GM13976 (cell line): ENCODE data around the gene PTPRM.

Source experiments
- DNase-seq: peaks from one replicate; pipeline ENCODE4 v3.0.0; 2012; ENCODE audit warnings: low spot score
- in situ Hi-C: fragments of 300-500 bp; cut with MboI; formaldehyde crosslinking; loops from one replicate; pipeline ENCODE4 v1.12.0; 2022; ENCODE audit warnings: low sequenced_read_pairs, mixed read lengths, inconsistent platforms; ENCODE audit not compliant: unreplicated experiment
- TF ChIP-seq, protein P1 (sequence below): IDR thresholded peaks from 2 replicates; pipeline ENCODE4 v1.5.1; 2012; ENCODE audit warnings: borderline replicate concordance, mild to moderate bottlenecking; ENCODE audit not compliant: insufficient read depth; ENCODE audit errors: extremely low read depth, missing control alignments, control extremely low read depth

Gene PTPRM

DNA sequence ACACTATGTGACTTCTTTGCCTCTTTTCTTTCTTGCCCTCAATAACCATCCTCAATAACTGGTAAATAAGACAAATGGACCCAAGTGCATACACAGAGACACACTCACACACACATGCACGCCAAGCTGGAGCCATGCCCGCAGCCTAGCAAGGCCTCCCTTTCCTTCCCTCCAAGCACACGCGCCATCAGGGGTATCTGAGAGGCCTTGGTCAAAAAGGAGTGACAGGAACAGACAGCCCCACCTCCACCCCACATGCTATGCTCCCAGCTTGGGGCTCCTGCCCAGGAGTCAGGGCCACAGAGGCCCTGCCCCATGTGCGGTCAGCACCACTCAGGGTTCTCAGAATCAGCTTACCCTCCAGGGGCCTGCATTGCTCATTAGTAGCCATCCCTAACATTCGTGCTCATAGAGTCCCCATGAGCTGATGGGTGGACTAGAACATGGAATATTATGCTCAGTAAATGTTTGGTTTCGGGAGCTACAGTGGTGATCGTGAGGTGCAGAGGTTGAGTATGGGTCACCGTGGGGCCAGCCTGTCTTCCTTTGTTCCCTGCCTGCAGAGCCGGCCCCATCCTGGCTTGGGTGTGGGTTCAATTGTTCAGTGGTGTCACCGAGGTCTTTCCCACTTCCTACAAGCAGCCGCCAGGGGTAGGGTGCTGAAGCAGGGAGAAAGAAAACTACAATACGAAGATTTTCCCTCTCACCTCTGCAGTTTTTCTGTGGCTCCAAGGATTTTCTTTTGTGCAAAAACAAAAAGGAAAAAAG lies 884.0 kb downstream of the PTPRM start:
- DNase-seq = no peak
- TF ChIP-seq, protein P1, sequence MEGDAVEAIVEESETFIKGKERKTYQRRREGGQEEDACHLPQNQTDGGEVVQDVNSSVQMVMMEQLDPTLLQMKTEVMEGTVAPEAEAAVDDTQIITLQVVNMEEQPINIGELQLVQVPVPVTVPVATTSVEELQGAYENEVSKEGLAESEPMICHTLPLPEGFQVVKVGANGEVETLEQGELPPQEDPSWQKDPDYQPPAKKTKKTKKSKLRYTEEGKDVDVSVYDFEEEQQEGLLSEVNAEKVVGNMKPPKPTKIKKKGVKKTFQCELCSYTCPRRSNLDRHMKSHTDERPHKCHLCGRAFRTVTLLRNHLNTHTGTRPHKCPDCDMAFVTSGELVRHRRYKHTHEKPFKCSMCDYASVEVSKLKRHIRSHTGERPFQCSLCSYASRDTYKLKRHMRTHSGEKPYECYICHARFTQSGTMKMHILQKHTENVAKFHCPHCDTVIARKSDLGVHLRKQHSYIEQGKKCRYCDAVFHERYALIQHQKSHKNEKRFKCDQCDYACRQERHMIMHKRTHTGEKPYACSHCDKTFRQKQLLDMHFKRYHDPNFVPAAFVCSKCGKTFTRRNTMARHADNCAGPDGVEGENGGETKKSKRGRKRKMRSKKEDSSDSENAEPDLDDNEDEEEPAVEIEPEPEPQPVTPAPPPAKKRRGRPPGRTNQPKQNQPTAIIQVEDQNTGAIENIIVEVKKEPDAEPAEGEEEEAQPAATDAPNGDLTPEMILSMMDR = no peak
- in situ Hi-C loops = no loop called here

DNA sequence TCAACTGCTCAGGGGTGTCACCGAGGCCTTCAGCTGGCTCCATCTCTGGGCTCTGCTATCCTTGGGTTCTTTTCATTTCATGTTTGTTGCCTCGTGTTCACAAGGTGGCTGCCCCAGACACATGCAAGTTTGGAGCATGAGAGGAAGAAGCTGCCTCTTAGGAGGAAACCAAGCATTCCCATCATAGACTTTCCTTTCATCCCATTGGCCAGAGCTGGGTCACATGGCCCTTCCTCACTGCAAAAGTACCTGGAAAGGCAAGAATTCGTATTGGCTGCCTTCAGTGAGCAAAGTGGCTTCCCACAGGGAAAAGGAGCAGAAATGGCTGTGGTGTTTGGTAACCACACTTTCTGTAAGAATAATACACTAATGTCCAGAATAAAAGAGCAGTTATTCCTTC lies 886.4 kb downstream of the PTPRM start:
- in situ Hi-C loops = no loop called here
- TF ChIP-seq, protein P1 = no peak
- DNase-seq = no peak

DNA sequence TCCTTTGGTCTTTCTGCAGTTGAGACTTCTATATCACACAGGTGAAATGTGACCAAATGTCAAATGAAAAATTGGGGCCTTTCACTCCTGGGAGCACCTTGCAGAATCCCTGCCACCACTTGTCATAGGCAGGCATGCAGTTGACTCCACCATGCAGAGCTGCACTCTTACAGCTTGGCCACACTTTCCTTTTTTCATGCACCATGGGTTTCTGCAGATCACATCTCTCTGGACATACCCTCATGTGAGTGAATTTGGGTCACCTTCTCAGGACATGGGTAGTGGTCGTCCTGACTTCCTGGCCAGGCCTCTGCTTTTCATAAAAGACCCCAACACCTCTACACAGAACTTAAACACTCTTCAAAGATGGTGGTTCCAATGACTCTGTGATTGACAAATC lies 887.0 kb downstream of the PTPRM start:
- DNase-seq = no peak
- in situ Hi-C loops = no loop called here
- TF ChIP-seq, protein P1 = no peak

DNA sequence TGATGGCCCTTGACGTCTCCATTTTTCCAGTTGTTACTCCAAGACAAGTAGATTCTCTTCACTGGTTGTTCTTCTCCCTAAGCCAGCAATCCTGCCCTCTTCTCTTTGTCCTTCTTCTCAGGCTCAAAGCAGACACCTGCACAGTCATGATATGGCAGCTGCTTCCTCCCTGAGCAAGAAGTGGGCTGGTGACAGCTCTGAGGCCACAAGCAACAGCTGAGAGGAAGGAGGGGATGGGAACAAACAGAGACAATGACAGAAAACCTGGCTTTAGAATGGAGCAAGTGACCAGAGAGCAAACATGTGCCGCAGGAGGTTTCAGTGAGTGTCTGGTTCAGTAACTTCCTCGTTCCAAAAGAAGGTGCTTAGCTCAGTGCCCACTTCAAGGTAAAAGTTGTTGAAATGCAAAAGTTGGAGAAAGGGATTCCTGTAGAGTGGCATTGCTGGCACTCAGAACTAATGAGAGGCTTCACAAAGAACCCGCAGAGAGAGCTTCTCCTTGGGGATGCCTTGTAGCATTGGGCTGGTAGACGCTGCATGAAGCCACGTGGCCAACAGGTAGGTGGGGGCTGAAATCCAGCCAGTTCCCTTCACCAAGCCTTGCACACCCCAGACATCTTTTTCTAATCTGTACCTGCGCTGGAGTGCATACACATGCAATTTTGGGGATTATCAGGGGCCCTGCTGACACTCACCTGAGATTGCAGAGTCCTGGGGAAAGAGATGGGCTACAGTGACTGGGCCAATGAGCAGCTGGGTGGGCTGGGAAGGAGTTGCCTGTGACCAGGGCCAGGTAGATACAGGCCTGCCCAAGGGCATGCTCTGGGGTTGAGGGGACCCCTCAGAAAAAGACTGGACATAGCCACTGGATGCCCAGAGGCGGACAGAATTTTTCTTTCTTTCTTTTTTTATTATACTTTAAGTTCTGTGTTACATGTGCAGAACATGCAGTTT lies 888.8 kb downstream of the PTPRM start:
- TF ChIP-seq, protein P1 = no peak
- DNase-seq = no peak
- in situ Hi-C loops = no loop called here
